B cell (primary cell): ENCODE measurements around the gene MAGI2. TPM values are rescaled to one million over a fixed set of nuclear protein-coding genes. Genes with fewer than 3 reads are reported as not detected.

ENCODE experiments used
- ATAC-seq: fragments of 200-7000 bp; cut with Tn5 transposase; one replicate; pipeline ENCODE4 v1.10.0; 2021; ENCODE audit warnings: low read depth, mild to moderate bottlenecking, moderate number of reproducible peaks, moderate library complexity
- CTCF ChIA-PET: fragments of 350-600 bp; sonication (Branson Sonifier 250); formaldehyde crosslinking; loops from one replicate; lab custom pipeline; 2021; ENCODE audit warnings: antibody characterized with exemption, inconsistent platforms; lab: Charles Lee
- POLR2A ChIA-PET: fragments of 350-600 bp; sonication (Branson Sonifier 250); formaldehyde crosslinking; loops from one replicate; lab custom pipeline; 2021; ENCODE audit warnings: antibody characterized with exemption; lab: Charles Lee
- DNase-seq: peaks from one replicate; pipeline ENCODE4 v3.0.0; 2013
- H2AFZ ChIP-seq: 2 replicates; pipeline ENCODE4 v1.6.1; 2012; ENCODE audit warnings: mild to moderate bottlenecking, low read depth, low read length; ENCODE audit not compliant: insufficient read depth, poor library complexity, severe bottlenecking
- H3K27ac ChIP-seq, 2 donors: 1 replicate in 1 of 2; 2 replicates in 1 of 2; pipeline ENCODE4 v1.5.1; 2012 to 2013; ENCODE audit warnings: low read length in 2 of 2, mild to moderate bottlenecking in 2 of 2, moderate library complexity in 1 of 2
- H3K27me3 ChIP-seq, 4 experiments: fragments of 200-600 bp in 1 of 4; sonication (generic) in 1 of 4; replicated peaks in 1 of 4; 1 replicate in 2 of 4; 2 replicates in 2 of 4; pipeline versions ENCODE4 v1.6.1 to v1.7.0; 2013 to 2016; ENCODE audit warnings: low read length in 3 of 4, mild to moderate bottlenecking in 2 of 4, mixed read lengths in 1 of 4, moderate library complexity in 1 of 4; ENCODE audit not compliant: insufficient read depth in 4 of 4, control insufficient read depth in 3 of 4; ENCODE audit errors: control extremely low read depth in 1 of 4
- H3K36me3 ChIP-seq, 2 experiments: replicated peaks in 1 of 2; 1 replicate in 1 of 2; 2 replicates in 1 of 2; pipeline versions ENCODE4 v1.6.1 to v1.7.1; 2013; ENCODE audit warnings: low read length in 1 of 2; ENCODE audit not compliant: insufficient read depth in 2 of 2, control insufficient read depth in 1 of 2; ENCODE audit errors: control extremely low read depth in 1 of 2, extremely low read depth in 1 of 2
- H3K4me1 ChIP-seq, 2 donors: fragments of 200-600 bp in 1 of 2; sonication (generic) in 1 of 2; 1 replicate in 1 of 2; 2 replicates in 1 of 2; pipeline versions ENCODE4 v1.5.1 to v1.6.1; 2013 to 2017; ENCODE audit warnings: low read length in 2 of 2; ENCODE audit not compliant: control insufficient read depth in 2 of 2, insufficient read depth in 2 of 2
- H3K4me2 ChIP-seq: replicated peaks from 2 replicates; pipeline ENCODE3; 2012; ENCODE audit warnings: mild to moderate bottlenecking, low read depth, low read length; ENCODE audit not compliant: poor library complexity, severe bottlenecking
- H3K4me3 ChIP-seq, 5 experiments: fragments of 200-600 bp in 1 of 5; sonication (generic) in 1 of 5; 1 replicate in 3 of 5; 2 replicates in 2 of 5; pipeline versions ENCODE4 v1.5.1 to v1.7.0; 2011 to 2016; ENCODE audit warnings: low read length in 4 of 5, mild to moderate bottlenecking in 4 of 5, low read depth in 2 of 5, control low read depth in 1 of 5, moderate library complexity in 1 of 5; ENCODE audit not compliant: insufficient read depth in 1 of 5; ENCODE audit errors: control extremely low read depth in 1 of 5, extremely low read depth in 1 of 5
- H3K79me2 ChIP-seq: fragments of 200-600 bp; sonication (generic); one replicate; pipeline ENCODE4 v1.6.0; 2016; ENCODE audit warnings: low read length; ENCODE audit not compliant: control insufficient read depth, insufficient read depth
- H3K9ac ChIP-seq: fragments of 200-600 bp; sonication (generic); 2 replicates; pipeline ENCODE4 v1.6.1; 2017; ENCODE audit warnings: mild to moderate bottlenecking, low read length, moderate library complexity
- H3K9me3 ChIP-seq, 3 donors: one replicate each; pipeline versions ENCODE4 v1.6.1 to v1.7.1; 2013; ENCODE audit warnings: low read length in 2 of 3; ENCODE audit not compliant: control insufficient read depth in 2 of 3, insufficient read depth in 1 of 3; ENCODE audit errors: control extremely low read depth in 1 of 3
- H4K20me1 ChIP-seq: 2 replicates; pipeline ENCODE4 v1.6.0; 2012; ENCODE audit warnings: mild to moderate bottlenecking, low read length; ENCODE audit not compliant: insufficient read depth, control insufficient read depth, poor library complexity, severe bottlenecking
- H3K27ac Mint-ChIP-seq: one replicate; pipeline ENCODE4 v1.8.0; 2021; ENCODE audit warnings: mixed read lengths
- H3K27me3 Mint-ChIP-seq: one replicate; pipeline ENCODE4 v1.8.0; 2021; ENCODE audit warnings: mixed read lengths
- H3K4me1 Mint-ChIP-seq: one replicate; pipeline ENCODE4 v1.8.0; 2021; ENCODE audit warnings: mixed read lengths
- H3K4me3 Mint-ChIP-seq: one replicate; pipeline ENCODE4 v1.8.0; 2021; ENCODE audit warnings: mixed read lengths
- H3K9me3 Mint-ChIP-seq: one replicate; pipeline ENCODE4 v1.8.0; 2022; ENCODE audit warnings: mixed read lengths; ENCODE audit not compliant: insufficient read depth
- EZH2 ChIP-seq: IDR thresholded peaks from 2 replicates; pipeline ENCODE4 v1.6.1; 2012; ENCODE audit warnings: borderline replicate concordance, low read depth, mild to moderate bottlenecking, moderate library complexity, low read length; ENCODE audit not compliant: insufficient read depth, poor library complexity, severe bottlenecking
- WGBS: methylation state at CpG from one replicate; pipeline ENCODE4 v1.1.5; 2013; ENCODE audit warnings: missing lambda C conversion rate; ENCODE audit not compliant: insufficient coverage; 5-methylcytosine and 5-hydroxymethylcytosine counted together
- intact Hi-C: fragments of 100-400 bp; cut with micrococcal nuclease; formaldehyde crosslinking; loops from one replicate; pipeline ENCODE4 v1.10.0; 2022
- polyA plus RNA-seq: library from polyadenylated mRNA; depleted of rRNA; stranded (reverse); fragments of >200 nt; gene quantifications from 2 replicates; pipeline ENCODE4 v1.2.3, GENCODE V29; 2012
- total RNA-seq, 2 donors: library from RNA; stranded (reverse); fragments of 120-200 nt in 1 of 2; gene quantifications; 1 replicate in 1 of 2; 2 replicates in 1 of 2; pipeline versions ENCODE4 v1.2.3 to v1.2.4, GENCODE V29; 2013 to 2022
- TF ChIP-seq, protein P1 (sequence below): fragments of 200-600 bp; IDR thresholded peaks from one replicate; pipeline ENCODE4 v1.8.0; 2022; ENCODE audit warnings: antibody characterized with exemption, mild to moderate bottlenecking

Gene MAGI2
- total and polyA plus RNA-seq, 2 donors (not counting 1 experiment from before 2014, with no cell fraction given), result 0.16 to 0.64 TPM

DNA sequence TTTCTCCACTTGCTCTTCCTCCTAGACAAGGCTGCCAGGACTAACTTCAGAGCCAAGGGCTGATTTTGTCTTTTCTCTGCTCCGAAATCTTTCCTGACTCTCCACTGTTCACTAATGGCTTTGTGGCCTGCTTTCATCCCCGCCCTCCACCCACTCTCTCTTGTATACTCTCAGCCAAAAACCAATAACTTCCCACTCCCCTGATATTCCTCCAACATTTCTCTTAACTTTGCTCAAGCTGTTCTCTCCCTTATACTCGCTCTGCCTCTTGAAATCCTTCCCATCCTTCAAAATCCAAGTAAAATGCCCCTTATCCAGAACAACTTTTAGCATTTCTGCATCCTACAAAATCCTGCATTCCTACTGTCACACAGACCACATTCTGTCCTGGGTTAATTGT is 1440.1 kb downstream of the MAGI2 start:
- Mint-ChIP-seq H3K27ac (no peak overlapping the region), H3K27me3 (peaks cover 24% of the 10 kb centered on the region), H3K4me3 (no peak overlapping the region), H3K4me1 (peaks cover 2% of the 10 kb centered on the region), H3K9me3 (no peaks in the 10 kb centered on the region)
- Histone ChIP-seq H3K9ac (no peak overlapping the region), H3K79me2 (no peaks in the 10 kb centered on the region), H2AFZ (no peak overlapping the region), H3K4me2 (no peak overlapping the region), H3K36me3 (no peaks in the 10 kb centered on the region), H4K20me1 (no peaks in the 10 kb centered on the region), H3K4me1 (no peaks in the 10 kb centered on the region), H3K27ac (no peak overlapping the region), H3K9me3 (no peaks in the 10 kb centered on the region), H3K27me3 (no peaks in the 10 kb centered on the region), H3K4me3 (no peak overlapping the region)
- TF ChIP-seq, protein P1, sequence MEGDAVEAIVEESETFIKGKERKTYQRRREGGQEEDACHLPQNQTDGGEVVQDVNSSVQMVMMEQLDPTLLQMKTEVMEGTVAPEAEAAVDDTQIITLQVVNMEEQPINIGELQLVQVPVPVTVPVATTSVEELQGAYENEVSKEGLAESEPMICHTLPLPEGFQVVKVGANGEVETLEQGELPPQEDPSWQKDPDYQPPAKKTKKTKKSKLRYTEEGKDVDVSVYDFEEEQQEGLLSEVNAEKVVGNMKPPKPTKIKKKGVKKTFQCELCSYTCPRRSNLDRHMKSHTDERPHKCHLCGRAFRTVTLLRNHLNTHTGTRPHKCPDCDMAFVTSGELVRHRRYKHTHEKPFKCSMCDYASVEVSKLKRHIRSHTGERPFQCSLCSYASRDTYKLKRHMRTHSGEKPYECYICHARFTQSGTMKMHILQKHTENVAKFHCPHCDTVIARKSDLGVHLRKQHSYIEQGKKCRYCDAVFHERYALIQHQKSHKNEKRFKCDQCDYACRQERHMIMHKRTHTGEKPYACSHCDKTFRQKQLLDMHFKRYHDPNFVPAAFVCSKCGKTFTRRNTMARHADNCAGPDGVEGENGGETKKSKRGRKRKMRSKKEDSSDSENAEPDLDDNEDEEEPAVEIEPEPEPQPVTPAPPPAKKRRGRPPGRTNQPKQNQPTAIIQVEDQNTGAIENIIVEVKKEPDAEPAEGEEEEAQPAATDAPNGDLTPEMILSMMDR, result no peak
- TF ChIP-seq EZH2, result no peak
- ATAC-seq (no peak), DNase-seq (no peak)
- POLR2A ChIA-PET, result no interaction called here
- 96% methylated on average over 3 of the region's 3 CpGs for WGBS
- CTCF ChIA-PET, result no interaction called here
- intact Hi-C loops, result no loop called here

DNA sequence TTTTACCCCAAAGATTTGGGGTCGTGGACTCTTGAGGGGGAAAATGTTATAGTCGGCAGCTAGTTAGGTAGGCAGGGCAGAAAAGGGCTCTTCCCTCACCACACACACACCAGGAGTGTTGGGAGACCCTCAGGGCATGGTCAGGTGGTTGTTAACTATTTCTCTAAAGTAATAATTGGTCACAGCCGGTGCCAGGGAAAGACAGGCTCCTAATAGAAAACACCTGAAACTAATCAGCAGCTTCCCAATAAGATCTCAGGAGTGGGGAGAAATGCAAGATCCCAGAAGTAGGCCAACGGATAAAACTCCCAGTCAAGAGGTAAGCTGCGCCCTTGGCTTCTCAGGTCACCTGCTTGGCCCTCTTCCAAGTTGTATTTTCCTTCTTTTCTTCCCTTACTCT is 1441.8 kb downstream of the MAGI2 start:
- peaks cover 20% of the 10 kb centered on the region for H3K27me3 Mint-ChIP-seq
- H3K36me3 ChIP-seq, result no peaks in the 10 kb centered on the region
- H3K27ac Mint-ChIP-seq, result no peak overlapping the region
- TF ChIP-seq, protein P1, result no peak
- TF ChIP-seq EZH2, result no peak
- H2AFZ ChIP-seq, result no peak overlapping the region
- WGBS, result 86% methylated on average over 2 of the region's 5 CpGs
- H3K27ac ChIP-seq, result no peak overlapping the region
- H3K4me1 Mint-ChIP-seq, result no peaks in the 10 kb centered on the region
- no peak overlapping the region for H3K4me2 ChIP-seq
- no peak overlapping the region for H3K4me3 Mint-ChIP-seq
- no peaks in the 10 kb centered on the region for H3K79me2 ChIP-seq
- H3K4me1 ChIP-seq, result no peaks in the 10 kb centered on the region
- no peak overlapping the region for H3K4me3 ChIP-seq
- H4K20me1 ChIP-seq, result no peaks in the 10 kb centered on the region
- ChIA-PET CTCF (interaction anchor here (0.9 to 1.0 kb wide), 2 partner anchors 9 to 46 kb away, joined by 3 read pairs; no protein-coding TSS in a partner anchor), POLR2A (no interaction called here)
- intact Hi-C loops, result no loop called here
- no peak for ATAC-seq
- no peaks in the 10 kb centered on the region for H3K9me3 Mint-ChIP-seq
- H3K27me3 ChIP-seq, result no peaks in the 10 kb centered on the region
- no peak overlapping the region for H3K9ac ChIP-seq
- DNase-seq, result no peak
- no peaks in the 10 kb centered on the region for H3K9me3 ChIP-seq
